ENCODE data around the gene LPP.

LPP gene

DNA sequence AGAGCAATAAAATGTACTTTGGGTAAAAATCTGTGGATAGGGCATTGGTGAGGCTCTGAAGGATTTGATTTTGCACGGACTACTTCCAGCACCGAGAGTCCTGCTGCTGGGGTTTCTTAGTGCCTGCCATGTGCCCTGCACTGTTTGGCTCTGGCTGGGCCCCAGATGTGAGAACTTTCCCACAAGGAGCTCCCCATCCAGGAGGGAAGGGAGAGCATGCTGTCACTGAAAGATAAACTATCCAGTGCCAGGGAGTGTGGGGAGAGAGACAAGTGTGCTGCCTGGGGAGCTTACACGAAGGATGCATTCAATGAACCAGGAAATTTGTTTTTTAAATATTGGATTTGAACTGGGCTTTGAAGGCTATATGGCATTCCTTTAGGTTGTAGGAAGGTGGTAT, 30.2 kb downstream of the LPP start:
- Histone ChIP-seq H3K9me2 (replicated peaks; ENCODE audit: control insufficient read depth, low read length) (no peaks in the 10 kb centered on the region), H3K79me2 (ENCODE audit: control insufficient read depth, low read length) (peaks cover 3% of the 10 kb centered on the region; the same call in 1 of the 2 replicates), H4K20me1 (ENCODE audit: control insufficient read depth, insufficient read depth, low read depth, low read length) (no peaks in the 10 kb centered on the region), H3K4me3 (ENCODE audit: low read length) (no peak overlapping the region), H3K4me2 (ENCODE audit: low read length) (no peak overlapping the region), H3K9me3 (ENCODE audit: control insufficient read depth, insufficient read depth, low read length) (no peaks in the 10 kb centered on the region), H3K27me3 (ENCODE audit: control insufficient read depth, low read length) (no peaks in the 10 kb centered on the region), H3F3A (ENCODE audit: control insufficient read depth, insufficient read depth) (peaks cover 10% of the 10 kb centered on the region; the same call in 1 of the 2 replicates), H3K27ac (ENCODE audit: low read depth, low read length) (no peak overlapping the region), H3K36me3 (ENCODE audit: control insufficient read depth, low read length) (no peaks in the 10 kb centered on the region; the same call in 1 of the 2 replicates), H3K4me1 (ENCODE audit: control insufficient read depth, low read length) (peaks cover 48% of the 10 kb centered on the region)
- no peak for TF ChIP-seq EZH2phosphoT487 (IDR thresholded peaks at IDR 0.05; ENCODE audit: borderline replicate concordance, low read length)
- TF ChIP-seq, protein P1, sequence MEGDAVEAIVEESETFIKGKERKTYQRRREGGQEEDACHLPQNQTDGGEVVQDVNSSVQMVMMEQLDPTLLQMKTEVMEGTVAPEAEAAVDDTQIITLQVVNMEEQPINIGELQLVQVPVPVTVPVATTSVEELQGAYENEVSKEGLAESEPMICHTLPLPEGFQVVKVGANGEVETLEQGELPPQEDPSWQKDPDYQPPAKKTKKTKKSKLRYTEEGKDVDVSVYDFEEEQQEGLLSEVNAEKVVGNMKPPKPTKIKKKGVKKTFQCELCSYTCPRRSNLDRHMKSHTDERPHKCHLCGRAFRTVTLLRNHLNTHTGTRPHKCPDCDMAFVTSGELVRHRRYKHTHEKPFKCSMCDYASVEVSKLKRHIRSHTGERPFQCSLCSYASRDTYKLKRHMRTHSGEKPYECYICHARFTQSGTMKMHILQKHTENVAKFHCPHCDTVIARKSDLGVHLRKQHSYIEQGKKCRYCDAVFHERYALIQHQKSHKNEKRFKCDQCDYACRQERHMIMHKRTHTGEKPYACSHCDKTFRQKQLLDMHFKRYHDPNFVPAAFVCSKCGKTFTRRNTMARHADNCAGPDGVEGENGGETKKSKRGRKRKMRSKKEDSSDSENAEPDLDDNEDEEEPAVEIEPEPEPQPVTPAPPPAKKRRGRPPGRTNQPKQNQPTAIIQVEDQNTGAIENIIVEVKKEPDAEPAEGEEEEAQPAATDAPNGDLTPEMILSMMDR (IDR thresholded peaks at IDR 0.05; ENCODE audit: low read depth, low read length, poor library complexity, severe bottlenecking) = no peak

DNA sequence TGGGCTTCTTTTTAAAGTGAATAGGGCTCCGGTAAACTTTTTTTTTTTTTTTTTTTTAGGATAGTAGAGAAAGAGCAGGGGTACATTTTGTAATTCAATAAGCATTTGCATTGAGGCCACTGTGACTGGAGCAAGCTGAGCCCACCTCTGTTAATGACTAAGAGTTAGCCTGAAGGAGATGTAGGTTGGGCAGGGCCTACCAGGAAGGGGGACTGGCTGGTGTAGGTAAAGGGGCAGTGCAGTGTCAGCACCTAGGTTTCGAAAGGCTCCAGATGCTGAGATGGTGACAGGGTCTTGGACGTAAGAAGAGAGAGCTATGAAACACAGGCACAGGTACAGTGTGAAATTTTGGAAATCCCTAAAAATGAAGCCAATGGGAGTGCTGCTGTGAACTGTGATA, 30.7 kb downstream of the LPP start:
- Histone ChIP-seq H3K9me2 (replicated peaks; ENCODE audit: control insufficient read depth, low read length) (no peaks in the 10 kb centered on the region), H3K79me2 (ENCODE audit: control insufficient read depth, low read length) (peaks cover 3% of the 10 kb centered on the region; the same call in 1 of the 2 replicates), H3K36me3 (ENCODE audit: control insufficient read depth, low read length) (no peaks in the 10 kb centered on the region; the same call in 1 of the 2 replicates), H3K9me3 (ENCODE audit: control insufficient read depth, insufficient read depth, low read length) (no peaks in the 10 kb centered on the region), H3K27ac (ENCODE audit: low read depth, low read length) (no peak overlapping the region), H3K4me3 (ENCODE audit: low read length) (no peak overlapping the region), H3K4me2 (ENCODE audit: low read length) (no peak overlapping the region), H3K4me1 (ENCODE audit: control insufficient read depth, low read length) (peaks cover 43% of the 10 kb centered on the region), H3F3A (ENCODE audit: control insufficient read depth, insufficient read depth) (peaks cover 7% of the 10 kb centered on the region; the same call in 1 of the 2 replicates), H4K20me1 (ENCODE audit: control insufficient read depth, insufficient read depth, low read depth, low read length) (no peaks in the 10 kb centered on the region), H3K27me3 (ENCODE audit: control insufficient read depth, low read length) (no peaks in the 10 kb centered on the region)
- TF ChIP-seq, protein P1 (IDR thresholded peaks at IDR 0.05; ENCODE audit: low read depth, low read length, poor library complexity, severe bottlenecking) = no peak
- TF ChIP-seq EZH2phosphoT487 (IDR thresholded peaks at IDR 0.05; ENCODE audit: borderline replicate concordance, low read length) = no peak

DNA sequence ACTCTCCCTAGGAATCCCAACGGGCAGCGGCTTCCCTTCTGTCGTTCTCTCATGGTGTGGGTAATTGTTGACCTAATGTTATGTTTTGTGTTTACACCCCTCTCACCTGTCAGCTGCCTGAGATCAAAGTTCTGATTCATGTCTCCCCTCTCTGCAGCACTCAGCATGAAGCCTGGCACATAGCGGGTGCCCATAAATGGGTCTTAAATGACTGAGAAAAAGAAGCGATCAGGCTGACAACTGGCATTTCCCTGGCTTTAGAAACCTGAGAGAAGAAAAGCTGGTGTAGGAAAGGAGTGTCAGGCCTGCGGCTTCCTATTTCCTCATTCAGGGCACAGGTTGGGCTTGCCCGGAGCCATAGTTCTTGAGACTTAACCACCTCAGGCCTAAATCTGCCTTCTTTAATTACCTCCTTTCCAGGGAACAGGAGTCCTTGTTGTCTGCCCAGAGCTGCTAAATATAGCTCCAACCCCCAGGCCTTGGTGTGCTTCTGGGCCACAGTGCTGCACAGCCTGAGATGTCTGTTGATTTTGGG, 31.8 kb downstream of the LPP start:
- Histone ChIP-seq H3K36me3 (ENCODE audit: control insufficient read depth, low read length) (no peaks in the 10 kb centered on the region; the same call in 1 of the 2 replicates), H3K4me2 (ENCODE audit: low read length) (no peak overlapping the region), H3K27ac (ENCODE audit: low read depth, low read length) (no peak overlapping the region), H3K79me2 (ENCODE audit: control insufficient read depth, low read length) (no peaks in the 10 kb centered on the region), H3K9me3 (ENCODE audit: control insufficient read depth, insufficient read depth, low read length) (no peaks in the 10 kb centered on the region), H3K27me3 (ENCODE audit: control insufficient read depth, low read length) (no peaks in the 10 kb centered on the region), H3K4me1 (ENCODE audit: control insufficient read depth, low read length) (peaks cover 32% of the 10 kb centered on the region), H3F3A (ENCODE audit: control insufficient read depth, insufficient read depth) (peaks cover 3% of the 10 kb centered on the region; the same call in 1 of the 2 replicates), H3K4me3 (ENCODE audit: low read length) (no peak overlapping the region), H4K20me1 (ENCODE audit: control insufficient read depth, insufficient read depth, low read depth, low read length) (no peaks in the 10 kb centered on the region), H3K9me2 (replicated peaks; ENCODE audit: control insufficient read depth, low read length) (no peaks in the 10 kb centered on the region)
- TF ChIP-seq, protein P1 (IDR thresholded peaks at IDR 0.05; ENCODE audit: low read depth, low read length, poor library complexity, severe bottlenecking) = no peak
- TF ChIP-seq EZH2phosphoT487 (IDR thresholded peaks at IDR 0.05; ENCODE audit: borderline replicate concordance, low read length) = no peak
